CD4-positive, alpha-beta T cell treated with Interleukin-21 for 1 hour (primary cell): ENCODE data around the gene CEP170B.
"Not testable (repeated sequence)": the region's sequence is repeated elsewhere in the genome, so short reads cannot be mapped to it uniquely, and the experiment has no call there.

Experiments
- DNase-seq: peaks from one replicate; pipeline ENCODE4 v3.0.0-alpha.2; 2020

The CEP170B gene

DNA sequence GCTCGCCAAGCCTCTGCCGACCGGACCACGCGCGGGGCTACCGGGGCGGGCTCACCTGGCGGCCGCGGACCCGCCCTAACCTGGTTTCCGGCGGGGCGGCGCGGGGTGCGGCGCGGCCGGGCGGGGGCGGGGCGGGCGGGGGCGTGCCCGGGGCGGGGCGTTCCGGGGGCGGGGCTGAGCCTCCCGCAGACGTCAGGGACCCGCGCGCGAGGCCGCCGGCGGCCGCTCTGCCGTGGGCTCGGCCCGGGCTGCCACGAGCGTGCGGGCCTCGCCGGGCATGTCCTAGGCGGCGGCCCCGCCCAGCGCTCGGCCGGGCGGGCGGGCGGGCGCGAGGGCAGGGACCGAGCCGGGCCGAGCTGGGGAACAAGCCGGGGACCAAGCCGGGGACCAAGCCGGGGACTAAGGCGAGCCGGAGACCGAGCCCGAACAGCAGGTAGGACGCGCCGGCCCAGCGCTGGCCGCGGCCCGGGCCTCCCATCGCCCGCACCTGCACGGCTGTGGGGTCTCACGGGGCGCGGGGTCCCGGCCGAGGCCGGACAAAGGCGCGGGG, at the start of gene CEP170B:
CEP170B (plus strand) TSS at position 188 of the 550 bp plus-strand sequence. CDS start 3,183 bp downstream, outside the sequence.
- DNase-seq: peak; percentile 62

GRCh38 chr14:104816616-104816884, 48.5 kb upstream of the CEP170B start:
- DNase-seq: no peak

GRCh38 chr14:104817930-104818713, 46.9 kb upstream of the CEP170B start:
- DNase-seq: no peak

DNA sequence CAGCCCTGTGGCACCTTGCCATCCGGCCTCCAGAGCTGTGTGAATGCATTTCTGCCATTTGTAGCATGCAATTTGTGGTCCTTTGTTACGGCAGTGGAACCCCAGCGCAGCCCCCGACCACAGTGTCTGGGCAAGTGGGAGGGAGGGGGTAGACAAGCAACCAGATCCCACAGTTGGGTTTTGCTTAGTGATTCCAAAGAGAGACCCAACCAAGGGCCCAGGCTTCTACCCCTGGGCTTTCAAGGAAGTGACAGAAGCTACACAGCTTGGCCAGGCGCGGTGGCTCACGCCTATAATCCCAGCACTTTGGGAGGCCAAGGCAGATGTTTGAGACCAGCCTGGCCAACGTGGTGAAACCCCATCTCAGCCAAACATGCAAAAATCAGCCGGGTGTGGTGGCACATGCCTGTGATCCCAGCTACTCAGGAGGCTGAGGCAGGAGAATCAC, 46.3 kb upstream of the CEP170B start:
- no peak for DNase-seq

DNA sequence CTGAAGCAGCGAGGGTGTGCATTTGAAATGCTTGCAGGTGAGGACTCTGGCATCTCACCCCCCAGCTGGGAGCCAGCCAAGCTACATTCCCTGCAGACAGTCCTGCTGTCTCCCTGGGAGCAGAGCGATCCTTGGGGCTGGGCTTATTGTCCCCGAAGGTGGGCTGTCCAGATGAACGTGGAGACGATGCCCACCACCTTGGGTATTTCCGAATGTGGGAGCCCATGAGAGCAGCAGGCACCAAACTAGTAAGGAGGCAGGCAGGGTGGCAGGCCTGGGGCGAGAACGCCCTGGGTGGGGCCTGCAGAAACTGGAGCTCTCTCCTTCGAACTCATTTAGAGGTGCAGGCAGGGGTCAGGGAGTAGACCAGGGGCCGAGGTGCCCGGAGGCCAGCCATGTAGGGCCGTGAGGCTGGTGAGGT, 45.7 kb upstream of the CEP170B start:
- DNase-seq: no peak

DNA sequence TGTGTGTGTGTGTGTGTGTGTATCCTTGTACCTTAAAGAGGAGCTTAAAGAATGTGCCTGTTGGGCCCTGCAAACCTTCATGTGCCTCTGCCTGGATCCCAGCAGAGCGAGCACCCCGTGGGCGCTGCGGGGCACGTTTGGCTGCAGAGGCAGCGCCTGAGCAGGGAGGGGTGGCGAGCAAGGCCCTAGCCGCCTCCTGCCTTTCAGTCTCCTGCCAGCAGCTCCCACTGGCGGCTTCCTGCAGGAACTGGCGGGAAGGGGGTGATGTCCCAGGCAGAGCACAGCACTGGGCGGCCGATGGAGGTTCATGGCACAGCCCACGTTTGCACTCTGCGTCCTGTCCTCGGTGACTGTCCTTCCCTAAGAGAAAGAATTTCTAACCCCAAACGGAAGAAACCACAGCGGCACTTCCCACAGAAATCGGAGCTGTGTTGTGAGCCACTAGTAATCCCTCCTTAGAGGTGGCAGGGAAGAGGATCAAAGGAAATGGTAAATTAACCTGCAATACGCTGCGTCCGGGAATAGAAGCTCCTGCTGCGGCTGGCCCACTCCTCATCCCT, 44.3 kb upstream of the CEP170B start:
- DNase-seq: no peak

DNA sequence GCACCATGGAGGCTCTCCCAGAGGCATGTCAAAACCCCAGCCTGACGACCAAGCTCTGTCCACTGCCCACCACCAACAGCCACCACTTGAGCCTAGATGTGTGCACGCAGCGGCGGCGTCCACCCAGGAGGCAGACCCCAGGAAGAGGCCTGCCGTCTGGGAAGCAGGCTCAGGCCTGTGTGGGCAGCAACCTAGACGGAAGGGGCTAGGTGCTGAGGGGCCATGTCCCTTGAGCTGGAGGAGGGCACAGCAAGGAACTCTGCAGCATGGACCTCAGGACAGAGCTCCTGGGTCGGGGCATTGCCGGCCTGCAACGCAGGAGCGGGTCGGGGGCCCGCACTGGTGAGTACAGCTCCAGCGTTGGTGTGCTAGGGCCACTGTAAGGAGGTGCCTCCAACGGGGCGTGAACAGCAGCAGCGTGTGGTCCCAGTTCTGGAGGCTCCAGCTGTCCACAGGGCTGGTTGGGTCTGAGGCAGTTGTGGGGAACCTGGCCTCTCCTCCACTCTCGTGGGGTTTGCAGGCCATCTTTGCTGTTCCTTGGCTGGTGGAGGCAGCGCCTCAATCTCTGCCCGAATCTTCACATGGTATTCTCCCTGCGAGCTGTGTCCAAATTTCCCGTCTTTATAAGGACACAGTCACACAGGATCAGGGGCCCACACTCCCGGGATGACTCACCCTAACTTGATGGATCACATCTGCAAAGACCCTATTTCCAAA, 43.7 kb upstream of the CEP170B start:
- no peak for DNase-seq

DNA sequence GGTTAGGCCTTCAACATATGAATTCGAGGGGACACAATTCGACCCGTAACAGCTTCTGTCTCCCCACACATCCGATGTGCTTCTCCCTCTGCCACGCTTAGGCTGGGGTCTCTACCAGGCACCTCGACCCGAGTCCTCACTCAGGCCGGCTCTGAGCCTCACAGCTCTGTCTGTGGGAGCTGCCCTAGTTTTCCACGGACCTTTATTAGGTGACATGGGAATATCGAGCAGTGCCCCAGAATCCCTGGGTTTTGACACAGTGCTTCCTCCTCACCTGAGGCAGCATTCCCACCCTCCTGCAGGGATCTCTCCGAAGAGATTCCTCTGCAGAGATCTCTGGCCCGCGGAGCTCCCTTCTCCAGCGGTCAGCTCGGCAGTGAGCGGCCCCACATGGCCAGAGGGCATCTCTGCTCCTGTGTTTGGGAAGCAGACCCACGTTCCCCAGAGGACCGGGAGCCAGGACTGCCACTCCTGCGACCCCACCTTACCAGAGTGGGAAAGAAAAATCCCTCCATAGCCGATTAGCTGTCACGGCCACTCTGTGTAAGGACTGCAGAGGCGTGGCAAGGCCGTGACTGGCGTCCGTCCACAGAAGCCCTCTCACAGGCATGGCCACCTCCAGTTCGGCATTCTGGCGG, 43.0 kb upstream of the CEP170B start:
- DNase-seq: no peak

- DNase-seq: no peak
These were observed 42.0 kb upstream of the CEP170B start for GRCh38 chr14:104822821-104823615.

GRCh38 chr14:104824353-104824997, 40.6 kb upstream of the CEP170B start:
- no peak for DNase-seq

GRCh38 chr14:104826189-104826860, 38.7 kb upstream of the CEP170B start:
- DNase-seq: peak; percentile 91

DNA sequence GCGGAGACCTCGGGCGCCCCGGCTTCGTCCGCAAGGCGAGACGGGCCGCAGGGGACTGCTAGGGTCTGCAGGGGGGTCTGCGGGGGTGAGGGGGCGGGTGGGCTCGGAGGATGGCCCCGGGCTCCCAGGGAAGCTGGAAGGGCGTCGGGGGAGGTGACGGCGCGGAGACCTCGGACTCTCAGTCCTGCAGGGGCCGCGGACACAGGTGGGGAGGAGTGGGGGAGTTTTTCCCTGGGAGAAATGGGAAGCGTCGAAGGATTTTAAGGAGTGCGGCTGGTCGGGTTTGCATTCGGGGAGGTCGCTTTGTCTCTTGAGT, 38.2 kb upstream of the CEP170B start:
- DNase-seq: no peak

- DNase-seq: peak; percentile 72
These were observed 37.7 kb upstream of the CEP170B start for GRCh38 chr14:104827177-104828055.

DNA sequence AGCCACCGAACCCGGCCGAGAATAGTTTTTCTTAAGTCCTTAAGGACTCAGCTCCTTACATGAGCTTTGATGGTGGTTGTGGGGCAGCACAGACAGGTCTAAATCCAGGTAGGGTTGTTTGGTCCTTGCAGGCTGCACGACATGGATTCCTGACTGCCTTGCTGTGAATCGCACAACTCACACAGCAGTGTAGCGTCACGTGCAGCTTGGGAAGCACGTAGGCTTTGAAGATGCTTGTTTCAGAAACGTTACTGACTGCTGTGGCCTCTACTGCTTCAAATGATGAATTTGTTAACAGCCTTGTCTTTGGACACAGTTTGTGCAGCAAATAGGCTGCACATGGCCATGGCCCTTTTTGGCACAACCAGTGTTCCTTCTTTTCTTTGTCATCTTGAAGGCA, 34.3 kb upstream of the CEP170B start:
- DNase-seq: no peak

DNA sequence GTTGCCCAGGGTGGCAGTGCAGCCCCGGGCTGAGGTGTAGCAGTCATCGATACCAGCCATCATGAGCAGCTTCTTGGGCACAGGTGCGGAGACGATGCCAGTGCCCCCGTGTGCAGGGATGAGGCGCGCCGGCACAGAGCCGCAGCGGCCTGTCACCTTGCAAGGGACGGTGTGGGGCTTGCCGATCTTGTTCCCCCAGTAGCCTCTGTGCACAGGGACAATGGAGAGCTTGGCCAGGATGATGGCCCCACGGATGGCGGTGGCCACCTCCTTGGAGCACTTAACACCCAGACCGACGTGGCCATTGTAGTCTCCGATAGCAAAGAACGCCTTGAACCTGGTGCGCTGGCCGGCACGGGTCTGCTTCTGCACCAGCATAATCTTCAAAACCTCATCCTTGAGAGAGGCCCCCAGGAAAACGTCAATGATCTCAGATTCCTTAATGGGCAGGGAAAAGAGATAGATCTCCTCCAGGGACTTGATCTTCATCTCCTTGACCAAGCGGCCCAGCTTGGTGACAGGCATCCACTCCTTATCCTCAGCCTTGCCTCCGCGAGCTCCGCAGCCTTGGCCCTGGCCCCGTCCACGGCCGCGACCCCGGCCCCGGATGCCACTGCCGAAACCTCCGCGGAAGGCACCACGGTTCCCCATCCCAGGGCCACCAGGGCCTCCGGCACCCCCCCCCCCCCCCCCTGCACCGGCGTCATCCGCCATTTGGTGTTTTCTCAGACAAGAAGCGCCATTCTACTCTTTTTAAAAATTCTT, 28.7 kb upstream of the CEP170B start:
- DNase-seq: not testable (repeated sequence)

- DNase-seq: no peak
These were observed 23.3 kb upstream of the CEP170B start for GRCh38 chr14:104841730-104842129.

GRCh38 chr14:104843006-104843405, 22.1 kb upstream of the CEP170B start:
- DNase-seq: no peak

DNA sequence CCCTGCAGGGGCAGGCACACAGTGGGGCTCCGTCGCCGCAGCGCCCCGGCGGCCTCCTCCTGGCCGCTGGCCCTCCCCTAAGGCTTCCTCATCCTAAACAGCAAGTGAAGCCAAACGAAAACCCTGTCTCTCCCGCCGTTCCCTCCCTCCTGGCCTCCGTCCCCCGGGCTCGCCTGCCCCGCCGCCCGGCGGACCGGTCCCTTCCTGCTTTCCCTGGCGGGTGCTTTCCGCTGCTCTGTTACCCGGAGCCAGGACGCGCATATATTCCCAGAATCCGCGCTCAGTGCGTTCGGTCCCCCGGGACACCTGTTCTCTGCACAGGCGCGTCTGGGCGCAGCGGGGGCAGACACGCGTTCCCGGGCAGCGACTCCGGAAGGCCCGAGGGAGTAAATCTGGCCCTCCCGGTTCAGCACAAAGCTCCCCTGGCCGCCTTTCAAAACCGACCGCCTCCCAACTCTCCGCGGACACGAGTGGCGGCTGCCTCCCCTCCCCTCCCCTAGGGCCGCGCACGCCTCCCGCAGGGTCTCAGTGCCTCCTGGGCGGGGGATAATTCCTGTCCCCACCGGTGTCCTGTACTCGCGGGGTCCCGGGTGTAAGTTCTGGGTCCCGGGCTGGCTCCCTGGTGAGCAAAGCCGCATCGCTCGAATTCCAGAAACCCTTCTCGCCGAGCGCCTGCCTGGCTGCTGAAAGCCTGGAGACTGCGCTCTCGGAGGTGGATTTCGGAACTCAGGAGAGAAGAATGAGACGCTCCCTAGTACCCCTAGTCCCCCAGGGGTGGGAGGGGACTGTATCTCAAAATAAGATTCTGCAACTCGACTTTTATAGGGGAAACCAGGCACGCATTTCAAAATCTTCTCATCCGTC, 21.4 kb upstream of the CEP170B start:
- DNase-seq: no peak
